Mesothelial cell of epicardium (in vitro differentiated cells): ENCODE results near the gene TBL3. TPM values are rescaled to one million over a fixed set of nuclear protein-coding genes. Genes with fewer than 3 reads are reported as not detected.
"Not testable (repeated sequence)": the region's sequence is repeated elsewhere in the genome, so short reads cannot be mapped to it uniquely, and the experiment has no call there.

ENCODE experiments used
- DNase-seq, 2 experiments: peaks; one replicate each; pipeline ENCODE4 v3.0.0; 2021; ENCODE audit warnings: low spot score in 2 of 2; ENCODE audit not compliant: unreplicated experiment in 2 of 2
- H3K27ac Mint-ChIP-seq: 2 replicates; pipeline ENCODE4 v1.8.0; 2021; ENCODE audit warnings: mixed read lengths
- H3K27me3 Mint-ChIP-seq: 2 replicates; pipeline ENCODE4 v1.8.0; 2021; ENCODE audit warnings: low read depth, mixed read lengths
- H3K36me3 Mint-ChIP-seq: 2 replicates; pipeline ENCODE4 v1.8.0; 2021; ENCODE audit warnings: mixed read lengths
- H3K4me1 Mint-ChIP-seq: 2 replicates; pipeline ENCODE4 v1.8.0; 2021; ENCODE audit warnings: mixed read lengths
- H3K4me3 Mint-ChIP-seq: 2 replicates; pipeline ENCODE4 v1.8.0; 2021; ENCODE audit warnings: mild to moderate bottlenecking, moderate library complexity, mixed read lengths
- H3K9me3 Mint-ChIP-seq: 2 replicates; pipeline ENCODE4 v1.8.0; 2021; ENCODE audit warnings: mixed read lengths
- CTCF ChIP-seq: fragments of 200-600 bp; sonication (generic); IDR thresholded peaks from one replicate; pipeline ENCODE4 v1.5.0; 2021; ENCODE audit warnings: antibody characterized with exemption; ENCODE audit not compliant: unreplicated experiment
- total RNA-seq: library from RNA; stranded (reverse); gene quantifications from 3 replicates; pipeline ENCODE4 v1.2.1, GENCODE V29; 2021

The TBL3 gene
- total RNA-seq, 1 donor from 2014 or later, result 37.2 TPM

DNA sequence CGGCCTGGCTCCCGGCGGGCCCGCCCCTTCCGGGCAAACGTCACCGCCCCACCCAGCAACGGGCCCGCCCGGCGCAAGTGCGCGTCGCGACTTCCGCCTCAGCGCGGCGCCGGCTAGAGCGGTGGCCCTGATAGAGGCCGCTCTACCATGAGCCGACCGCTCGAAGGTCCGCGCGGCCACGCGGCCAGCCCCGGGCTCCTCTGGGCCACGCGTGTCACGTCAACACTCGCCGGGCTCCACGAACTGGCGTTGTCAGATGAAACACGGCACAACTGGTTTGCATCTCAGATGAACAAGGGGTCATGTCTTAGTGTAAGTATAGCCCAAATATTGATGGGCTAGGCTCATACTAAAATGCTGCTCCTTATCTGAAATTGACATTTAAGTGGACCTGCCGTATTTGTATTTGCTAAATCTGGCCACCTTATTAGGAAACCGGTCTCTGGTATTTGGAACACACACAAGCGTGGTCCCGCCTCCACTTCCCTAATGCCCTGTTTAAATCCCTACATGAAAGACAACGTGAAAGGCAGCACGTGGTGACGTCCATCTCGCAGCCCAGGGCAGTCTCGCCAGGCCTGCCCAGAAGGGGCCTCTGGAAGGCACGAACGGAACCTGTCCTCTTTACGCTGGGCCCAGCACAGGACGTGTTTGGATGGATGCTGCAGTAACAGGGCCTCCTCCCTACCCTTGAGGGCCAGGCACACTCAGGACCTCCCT lies 38.1 kb downstream of the TBL3 start, which contains the start of gene ZNF598:
ZNF598 (minus strand) TSS at position 31 of the 720 bp plus-strand sequence.
- no peak for TF ChIP-seq CTCF
- Mint-ChIP-seq H3K4me3 (peak within 1 kb of the TSS; percentile 82), H3K27me3 (no peaks in the 10 kb centered on the region), H3K4me1 (peaks cover 27% of the 10 kb centered on the region), H3K27ac (peak within 1 kb of the TSS; percentile 98), H3K9me3 (no peaks in the 10 kb centered on the region), H3K36me3 (no peaks in the 10 kb centered on the region)
- DNase-seq, result peak; percentile 73 to 84

GRCh38 chr16:2011726-2012125 lies 39.9 kb downstream of the TBL3 start:
- not testable (repeated sequence) for H3K27me3 Mint-ChIP-seq, DNase-seq

DNA sequence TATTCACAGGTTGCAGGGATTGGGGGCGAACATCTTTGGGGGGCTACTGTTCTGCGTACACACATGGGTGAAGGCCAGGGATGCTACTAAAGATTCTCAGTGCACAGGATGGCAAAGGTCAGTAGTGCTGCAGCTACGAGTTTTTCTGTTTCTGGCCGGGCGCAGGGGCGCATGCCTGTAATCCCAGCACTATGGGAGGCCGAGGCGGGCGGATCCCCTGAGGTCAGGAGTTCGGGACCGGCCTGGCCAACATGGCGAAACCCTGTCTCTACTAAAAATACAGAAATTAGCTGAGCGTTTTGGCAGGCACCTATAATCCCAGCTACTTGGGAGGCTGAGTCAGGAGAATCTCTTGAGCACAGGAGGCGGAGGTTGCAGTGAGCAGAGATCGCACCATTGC lies 41.7 kb downstream of the TBL3 start:
- Mint-ChIP-seq H3K27me3 (peaks cover 10% of the 10 kb centered on the region), H3K4me1 (peaks cover 10% of the 10 kb centered on the region), H3K36me3 (no peaks in the 10 kb centered on the region), H3K9me3 (no peaks in the 10 kb centered on the region), H3K4me3 (no peak overlapping the region), H3K27ac (no peak overlapping the region)
- TF ChIP-seq CTCF, result no peak
- no peak for DNase-seq

More at GRCh38 chr16:2011726-2012125, 39.9 kb downstream of the TBL3 start:
- peaks cover 21% of the 10 kb centered on the region for H3K4me1 Mint-ChIP-seq
- not testable (repeated sequence) for H3K27ac Mint-ChIP-seq, H3K4me3 Mint-ChIP-seq, H3K9me3 Mint-ChIP-seq, H3K36me3 Mint-ChIP-seq

GRCh38 chr16:2015117-2015946 lies 43.5 kb downstream of the TBL3 start:
- DNase-seq, result no peak
- Mint-ChIP-seq H3K4me1 (peaks cover 2% of the 10 kb centered on the region), H3K36me3 (no peaks in the 10 kb centered on the region), H3K9me3 (no peaks in the 10 kb centered on the region), H3K4me3 (no peak overlapping the region), H3K27me3 (peaks cover 23% of the 10 kb centered on the region), H3K27ac (no peak overlapping the region)
- no peak for TF ChIP-seq CTCF

- Mint-ChIP-seq H3K27me3 (peaks cover 28% of the 10 kb centered on the region), H3K4me1 (peaks cover 4% of the 10 kb centered on the region), H3K36me3 (no peaks in the 10 kb centered on the region), H3K9me3 (no peaks in the 10 kb centered on the region), H3K27ac (no peak overlapping the region), H3K4me3 (no peak overlapping the region)
- TF ChIP-seq CTCF, result no peak
- no peak for DNase-seq
These were observed 44.0 kb downstream of the TBL3 start for GRCh38 chr16:2015947-2016208.

DNA sequence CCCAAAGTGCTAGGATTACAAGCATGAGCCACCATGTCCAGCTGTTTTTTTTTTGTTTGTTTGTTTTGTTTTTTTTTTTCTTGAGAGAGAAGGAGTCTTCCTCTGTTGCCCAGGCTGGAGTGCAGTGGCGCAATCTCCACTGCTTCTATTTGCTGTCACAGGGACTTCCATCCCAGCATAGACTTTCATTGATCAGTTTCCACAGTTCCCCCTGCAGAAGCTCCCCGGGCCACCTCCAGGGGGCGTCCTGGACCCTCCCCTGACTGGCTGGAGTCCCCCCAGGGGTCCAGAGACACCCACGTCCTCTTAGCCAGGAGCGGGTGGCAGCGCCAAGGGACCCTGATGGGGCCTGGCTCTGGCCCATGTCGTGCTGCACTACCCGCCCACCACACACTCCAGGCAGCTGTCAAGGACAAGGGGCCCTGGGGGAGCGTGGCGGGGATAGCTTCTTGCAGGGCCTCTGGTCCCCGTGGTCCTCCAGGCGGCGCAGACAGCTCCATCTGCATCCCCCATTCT lies 44.6 kb downstream of the TBL3 start:
- peaks cover 34% of the 10 kb centered on the region for H3K27me3 Mint-ChIP-seq
- no peak overlapping the region for H3K27ac Mint-ChIP-seq
- no peaks in the 10 kb centered on the region for H3K36me3 Mint-ChIP-seq
- no peaks in the 10 kb centered on the region for H3K9me3 Mint-ChIP-seq
- TF ChIP-seq CTCF, result peak; percentile 22
- H3K4me1 Mint-ChIP-seq, result peaks cover 4% of the 10 kb centered on the region
- H3K4me3 Mint-ChIP-seq, result no peak overlapping the region
- no peak for DNase-seq
